Measurements from ENCODE around the gene DCAF5. TPM values are rescaled to one million over a fixed set of nuclear protein-coding genes. Genes with fewer than 3 reads are reported as not detected.
A peak's percentile ranks its signal among the peaks of the same experiment; 100 is the strongest.
"Not testable (repeated sequence)": the region's sequence is repeated elsewhere in the genome, so short reads cannot be mapped to it uniquely, and the experiment has no call there.

Gene DCAF5
- total and polyA plus RNA-seq, 8 donors, result 15.9 to 30.4 (median 20.2) TPM

- H3K4me3 ChIP-seq, result no peak overlapping the region
- no peak for FAIRE-seq
- no peaks in the 10 kb centered on the region for H3K9me3 ChIP-seq
- H3K4me1 ChIP-seq, result peaks cover 0 to 31% (median 7%) of the 10 kb centered on the region in 3 donors
- no peaks in the 10 kb centered on the region for H3K27me3 ChIP-seq
- intact Hi-C loops (cut with DNase I), result no loop called here
- peaks cover 0 to 21% (median 0%) of the 10 kb centered on the region in 3 donors for H3K36me3 ChIP-seq
- H3K27ac ChIP-seq, result peak overlapping the region in 2 of 4 donors; percentile 69 to 77
- TF ChIP-seq CTCF (IDR thresholded peaks at IDR 0.05), result no peak
- peak; percentile 42 to 82 (median 66) for ATAC-seq
- no peak for DNase-seq
These were observed 75.1 kb downstream of the DCAF5 start for GRCh38 chr14:69077841-69078240.

- FAIRE-seq; H3K9me3 ChIP-seq; intact Hi-C loops (cut with DNase I); ATAC-seq; H3K27me3 ChIP-seq; H3K4me3 ChIP-seq; DNase-seq: not testable (repeated sequence)
- H3K27ac ChIP-seq, result peak overlapping the region in 2 of 4 donors; percentile 69 to 70
- H3K36me3 ChIP-seq, result peaks cover 0 to 16% (median 0%) of the 10 kb centered on the region in 3 donors
- peaks cover 0 to 31% (median 7%) of the 10 kb centered on the region in 3 donors for H3K4me1 ChIP-seq
- 96 to 99% methylated on average over 5 of the region's 5 CpGs for WGBS, 2 donors
These were observed 75.7 kb downstream of the DCAF5 start for GRCh38 chr14:69077185-69077584.

GRCh38 chr14:69076341-69076740, 76.6 kb downstream of the DCAF5 start:
- peak overlapping the region in 1 of 4 donors; percentile 69 for H3K27ac ChIP-seq
- no peak for TF ChIP-seq CTCF (IDR thresholded peaks at IDR 0.05)
- DNase-seq (no peak), ATAC-seq (no peak), FAIRE-seq (peak; percentile 67)
- no peak overlapping the region for H3K4me3 ChIP-seq
- intact Hi-C loops (cut with DNase I), result no loop called here
- H3K9me3 ChIP-seq, result no peaks in the 10 kb centered on the region
- H3K27me3 ChIP-seq, result no peaks in the 10 kb centered on the region
- peaks cover 0 to 16% (median 0%) of the 10 kb centered on the region in 3 donors for H3K36me3 ChIP-seq
- WGBS, 2 donors, result 82 to 100% methylated on average over 3 of the region's 3 CpGs
- H3K4me1 ChIP-seq, result peaks cover 0 to 31% (median 7%) of the 10 kb centered on the region in 3 donors

- DNase-seq (no peak), ATAC-seq (no peak), FAIRE-seq (no peak)
- no peak overlapping the region for H3K4me3 ChIP-seq
- intact Hi-C loops (cut with DNase I), result no loop called here
- peaks cover 0 to 16% (median 0%) of the 10 kb centered on the region in 3 donors for H3K36me3 ChIP-seq
- 40 to 53% methylated on average over 1 of the region's 1 CpG for WGBS, 2 donors
- H3K4me1 ChIP-seq, result peaks cover 0 to 12% (median 0%) of the 10 kb centered on the region in 3 donors
- no peaks in the 10 kb centered on the region for H3K9me3 ChIP-seq
- H3K27ac ChIP-seq, result no peak overlapping the region
- TF ChIP-seq CTCF (IDR thresholded peaks at IDR 0.05), result no peak
- H3K27me3 ChIP-seq, result no peaks in the 10 kb centered on the region
These were observed 79.0 kb downstream of the DCAF5 start for GRCh38 chr14:69073915-69074314.

GRCh38 chr14:69073429-69073828, 79.5 kb downstream of the DCAF5 start:
- Histone ChIP-seq H3K4me3 (no peak overlapping the region), H3K36me3 (peaks cover 0 to 16% (median 0%) of the 10 kb centered on the region in 3 donors), H3K27me3 (no peaks in the 10 kb centered on the region), H3K27ac (no peak overlapping the region), H3K9me3 (no peaks in the 10 kb centered on the region), H3K4me1 (peaks cover 0 to 7% (median 0%) of the 10 kb centered on the region in 3 donors)
- DNase-seq (no peak), ATAC-seq (no peak), FAIRE-seq (no peak)
- intact Hi-C loops (cut with DNase I), result no loop called here
- 88 to 92% methylated on average over 5 of the region's 5 CpGs for WGBS, 2 donors
- TF ChIP-seq CTCF (IDR thresholded peaks at IDR 0.05), result no peak

Data from pancreas (tissue), 10 donors.